ENCODE measurements around the gene AGTRAP. TPM values are rescaled to one million over a fixed set of nuclear protein-coding genes. Genes with fewer than 3 reads are reported as not detected.

The AGTRAP gene
- total and polyA plus RNA-seq, 3 donors from 2014 or later: 49.2 to 75.3 (median 64.1) TPM

DNA sequence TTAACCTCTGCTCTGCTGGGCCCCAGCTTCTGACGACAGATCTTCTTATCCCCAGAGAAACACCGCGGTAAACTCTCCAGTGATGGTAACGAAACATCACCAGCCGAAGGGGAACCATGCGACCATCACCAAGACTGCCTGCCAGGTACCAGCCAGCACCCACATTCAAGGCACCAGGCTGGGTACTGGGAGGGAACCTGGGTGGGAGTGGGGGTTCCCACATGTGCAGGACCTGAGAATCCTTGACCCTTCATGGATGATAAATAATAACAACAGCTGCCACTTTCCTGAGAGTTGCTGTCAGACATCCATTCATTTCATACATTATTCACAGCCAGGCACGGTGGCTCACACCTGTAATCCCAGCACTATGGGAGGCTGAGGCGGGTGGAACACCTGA lies 23.7 kb upstream of the AGTRAP start:
- H3K27me3 ChIP-seq: no peaks in the 10 kb centered on the region
- no peaks in the 10 kb centered on the region for H3K9me3 ChIP-seq
- no peak overlapping the region for H3K4me3 ChIP-seq
- TF ChIP-seq, protein P1, sequence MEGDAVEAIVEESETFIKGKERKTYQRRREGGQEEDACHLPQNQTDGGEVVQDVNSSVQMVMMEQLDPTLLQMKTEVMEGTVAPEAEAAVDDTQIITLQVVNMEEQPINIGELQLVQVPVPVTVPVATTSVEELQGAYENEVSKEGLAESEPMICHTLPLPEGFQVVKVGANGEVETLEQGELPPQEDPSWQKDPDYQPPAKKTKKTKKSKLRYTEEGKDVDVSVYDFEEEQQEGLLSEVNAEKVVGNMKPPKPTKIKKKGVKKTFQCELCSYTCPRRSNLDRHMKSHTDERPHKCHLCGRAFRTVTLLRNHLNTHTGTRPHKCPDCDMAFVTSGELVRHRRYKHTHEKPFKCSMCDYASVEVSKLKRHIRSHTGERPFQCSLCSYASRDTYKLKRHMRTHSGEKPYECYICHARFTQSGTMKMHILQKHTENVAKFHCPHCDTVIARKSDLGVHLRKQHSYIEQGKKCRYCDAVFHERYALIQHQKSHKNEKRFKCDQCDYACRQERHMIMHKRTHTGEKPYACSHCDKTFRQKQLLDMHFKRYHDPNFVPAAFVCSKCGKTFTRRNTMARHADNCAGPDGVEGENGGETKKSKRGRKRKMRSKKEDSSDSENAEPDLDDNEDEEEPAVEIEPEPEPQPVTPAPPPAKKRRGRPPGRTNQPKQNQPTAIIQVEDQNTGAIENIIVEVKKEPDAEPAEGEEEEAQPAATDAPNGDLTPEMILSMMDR (IDR thresholded peaks at IDR 0.05): no peak
- no peak for TF ChIP-seq POLR2A (IDR thresholded peaks at IDR 0.05)
- no peak overlapping the region for H3K27ac ChIP-seq
- intact Hi-C loops (cut with DNase I; ENCODE audit: low total_unique reads): no loop called here
- no peaks in the 10 kb centered on the region for H3K36me3 ChIP-seq (ENCODE audit: low read depth, missing control alignments)
- WGBS, 2 donors: 94 to 100% methylated on average over 2 to 8 of the region's 8 CpGs
- H3K4me1 ChIP-seq: peaks cover 9% of the 10 kb centered on the region
- no peak for DNase-seq

DNA sequence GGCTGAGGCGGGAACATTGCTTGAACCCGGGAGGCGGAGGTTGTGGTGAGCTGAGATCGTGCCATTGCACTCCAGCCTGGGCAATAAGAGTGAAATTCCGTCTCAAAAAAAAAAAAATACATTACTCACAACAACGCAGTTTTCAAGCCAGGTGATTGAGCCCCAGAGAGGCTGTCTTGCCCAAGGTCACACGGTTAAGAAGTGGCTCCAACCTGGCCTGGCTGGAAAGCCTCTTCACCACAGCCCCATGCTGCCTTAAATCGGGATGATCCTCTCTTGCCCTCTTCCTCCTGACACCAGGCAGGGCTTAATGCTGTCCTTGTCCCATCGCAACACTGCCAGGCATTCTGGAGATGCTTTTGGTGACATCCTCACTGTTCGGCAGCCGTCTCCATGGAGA lies 22.8 kb upstream of the AGTRAP start:
- no peak for DNase-seq
- peaks cover 4% of the 10 kb centered on the region for H3K4me1 ChIP-seq
- no peak overlapping the region for H3K27ac ChIP-seq
- intact Hi-C loops (cut with DNase I; ENCODE audit: low total_unique reads): no loop called here
- TF ChIP-seq, protein P1 (IDR thresholded peaks at IDR 0.05): no peak
- TF ChIP-seq POLR2A (IDR thresholded peaks at IDR 0.05): no peak
- no peaks in the 10 kb centered on the region for H3K36me3 ChIP-seq (ENCODE audit: low read depth, missing control alignments)
- H3K4me3 ChIP-seq: no peak overlapping the region
- H3K9me3 ChIP-seq: no peaks in the 10 kb centered on the region
- no peaks in the 10 kb centered on the region for H3K27me3 ChIP-seq
- WGBS, 2 donors: 85 to 98% methylated on average over 9 to 11 of the region's 11 CpGs

DNA sequence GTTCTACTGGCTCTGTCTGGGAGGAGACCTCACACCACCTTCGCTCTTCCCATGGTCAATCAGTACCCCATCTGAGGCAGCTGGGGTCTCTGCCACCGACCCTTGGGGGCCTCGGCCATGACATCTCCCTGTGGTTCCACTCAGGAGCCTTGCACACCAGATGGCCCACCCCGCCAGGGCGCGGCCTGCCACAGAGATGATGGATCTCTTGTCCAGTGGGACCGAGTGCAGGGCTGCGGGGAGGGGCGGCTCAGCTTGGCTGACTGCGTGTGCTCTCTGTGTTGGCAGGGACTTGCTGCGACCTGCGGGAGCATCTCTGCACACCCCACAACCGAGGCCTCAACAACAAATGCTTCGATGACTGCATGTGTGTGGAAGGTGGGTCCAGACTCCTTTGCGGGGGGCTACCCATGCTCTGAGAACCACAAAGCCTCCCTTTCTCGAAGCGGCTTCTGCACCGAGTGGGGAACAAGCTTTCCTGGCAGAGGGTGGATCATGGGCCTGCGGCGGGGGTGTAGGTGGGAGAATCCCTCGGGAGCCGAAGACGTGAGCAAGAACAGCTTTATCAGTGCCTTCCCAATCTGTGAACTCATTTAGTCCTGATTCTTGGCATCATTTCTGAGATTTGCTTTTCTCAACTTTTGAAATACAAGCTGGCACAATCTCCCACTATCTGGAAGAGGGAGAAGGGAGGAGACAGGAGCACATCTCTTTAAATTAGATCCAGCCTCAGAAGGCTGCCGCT lies 20.9 kb upstream of the AGTRAP start:
- Histone ChIP-seq H3K36me3 (ENCODE audit: low read depth, missing control alignments) (no peaks in the 10 kb centered on the region), H3K27me3 (no peaks in the 10 kb centered on the region), H3K4me3 (no peak overlapping the region), H3K27ac (no peak overlapping the region), H3K4me1 (peaks cover 9% of the 10 kb centered on the region), H3K9me3 (no peaks in the 10 kb centered on the region)
- TF ChIP-seq, protein P1 (IDR thresholded peaks at IDR 0.05): no peak
- TF ChIP-seq POLR2A (IDR thresholded peaks at IDR 0.05): no peak
- no peak for DNase-seq
- WGBS, 2 donors: 56 to 60% methylated on average over 13 to 24 of the region's 24 CpGs
- intact Hi-C loops (cut with DNase I; ENCODE audit: low total_unique reads): loop anchor here (5.0 kb wide), 1 partner anchor 53 kb away; the partner anchor contains the start of gene FBXO6

DNA sequence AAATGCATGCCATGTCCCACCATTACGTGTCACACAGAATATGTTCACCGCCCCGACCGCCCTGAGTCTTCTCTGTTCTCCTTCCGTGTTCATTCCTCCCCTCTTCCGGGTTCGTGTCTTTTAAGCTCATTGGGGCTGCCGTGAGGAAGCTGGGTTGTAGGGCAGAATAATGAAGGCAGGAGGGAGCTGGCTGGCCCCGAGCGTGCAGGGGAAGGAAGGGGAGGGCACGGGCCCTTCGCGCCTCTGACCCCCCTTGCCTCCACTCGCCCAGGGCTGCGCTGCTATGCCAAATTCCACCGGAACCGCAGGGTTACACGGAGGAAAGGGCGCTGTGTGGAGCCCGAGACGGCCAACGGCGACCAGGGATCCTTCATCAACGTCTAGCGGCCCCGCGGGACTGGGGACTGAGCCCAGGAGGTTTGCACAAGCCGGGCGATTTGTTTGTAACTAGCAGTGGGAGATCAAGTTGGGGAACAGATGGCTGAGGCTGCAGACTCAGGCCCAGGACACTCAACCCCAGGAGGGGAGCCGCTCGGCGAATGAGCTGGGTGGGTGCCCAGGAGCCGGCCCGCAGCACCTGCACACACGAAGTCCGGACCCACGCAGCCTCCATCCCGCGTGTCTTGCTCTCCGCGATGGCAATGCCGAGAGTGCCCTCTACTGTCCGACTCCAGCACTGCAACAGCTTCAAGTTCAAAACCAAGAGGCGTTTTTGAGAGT lies 16.5 kb upstream of the AGTRAP start:
- Histone ChIP-seq H3K27me3 (no peaks in the 10 kb centered on the region), H3K27ac (no peak overlapping the region), H3K9me3 (no peaks in the 10 kb centered on the region), H3K4me3 (peak overlapping the region; percentile 29 to 30), H3K4me1 (peaks cover 24% of the 10 kb centered on the region), H3K36me3 (ENCODE audit: low read depth, missing control alignments) (no peaks in the 10 kb centered on the region)
- intact Hi-C loops (cut with DNase I; ENCODE audit: low total_unique reads): loop anchor here (5.0 kb wide), 1 partner anchor 57 kb away; the partner anchor contains the start of gene FBXO6
- WGBS, 2 donors: 8% methylated on average over 31 to 44 of the region's 44 CpGs
- DNase-seq: peak; percentile 93
- no peak for TF ChIP-seq POLR2A (IDR thresholded peaks at IDR 0.05)
- TF ChIP-seq, protein P1 (IDR thresholded peaks at IDR 0.05): peak; percentile 79 to 94 (median 91)
